ENCODE measurements around the gene RAD51B. TPM values are rescaled to one million over a fixed set of nuclear protein-coding genes. Genes with fewer than 3 reads are reported as not detected.

Gene RAD51B
- total and polyA plus RNA-seq, 2 of the 13 experiments (the other 11 are each of a cell fraction or from before 2014, with no cell fraction given), result 7.0 to 9.5 TPM

GRCh38 chr14:68603533-68604360, 784.2 kb downstream of the RAD51B start (continued):
- TF ChIP-seq ZBTB33 (CRISPR knock-in tag; IDR thresholded peaks at IDR 0.05) (peak; percentile 54; the same call in 1 of the 2 replicates), HNF4A (CRISPR knock-in tag; IDR thresholded peaks at IDR 0.05) (peak; percentile 39; the same call in 1 of the 2 replicates), HIVEP1 (CRISPR knock-in tag; IDR thresholded peaks at IDR 0.05) (0 out of 2 replicates have a peak, but pooled peaks have one; percentile 9), NFATC3 (CRISPR knock-in tag; IDR thresholded peaks at IDR 0.05) (no peak)

- TF ChIP-seq ZNF253 (CRISPR knock-in tag; IDR thresholded peaks at IDR 0.05; ENCODE audit: borderline replicate concordance) (no peak), ZNF687 (CRISPR knock-in tag; IDR thresholded peaks at IDR 0.05) (0 out of 2 replicates have a peak, but pooled peaks have one; percentile 7), ZBTB14 (CRISPR knock-in tag; IDR thresholded peaks at IDR 0.05) (no peak), ZNF850 (CRISPR knock-in tag; conservative IDR thresholded peaks at IDR 0.05) (no peak), MAFF (IDR thresholded peaks at IDR 0.05; ENCODE audit: low read depth, low read length) (no peak), ZBTB38 (CRISPR knock-in tag; IDR thresholded peaks at IDR 0.05) (0 out of 2 replicates have a peak, but pooled peaks have one; percentile 50), FUBP1 (CRISPR knock-in tag; IDR thresholded peaks at IDR 0.05; ENCODE audit: borderline replicate concordance) (no peak), NFYB (CRISPR knock-in tag; IDR thresholded peaks at IDR 0.05) (no peak)
- FAIRE-seq (no peak), DNase-seq (ENCODE audit: low spot score) (no peak), ATAC-seq (no peak)
- in situ Hi-C loops (cut with HindIII; ENCODE audit: extremely low pct_ligation_motif_present, low pct_unique_long_range_greater_than_20kb), result no loop called here
- H3K27ac ChIP-seq (ENCODE audit: extremely low read length, insufficient read depth, low read length), result no peak overlapping the region
- no peaks in the 10 kb centered on the region for H3K36me3 ChIP-seq (replicated peaks in 1 of 2; ENCODE audit: control insufficient read depth in 1 of 2, insufficient read depth in 2 of 2, low read length in 2 of 2)
- ChIA-PET POLR2A (interaction anchor here (0.6 kb wide), 1 partner anchor 189 kb away, joined by 4 read pairs; the partner anchor contains the start of gene ZFP36L1), CTCF (ENCODE audit: low intra/inter-chr PET ratio, low total read pairs) (no interaction called here)
- H3K4me1 ChIP-seq (ENCODE audit: insufficient read depth, low read length), result peaks cover 92% of the 10 kb centered on the region
- intact Hi-C loops (cut with micrococcal nuclease; ENCODE audit: unreplicated experiment), result loop anchor here (10.0 kb wide), 1 partner anchor 350 kb away; no protein-coding TSS in a partner anchor
- no peaks in the 10 kb centered on the region for H3K27me3 ChIP-seq (ENCODE audit: control insufficient read depth in 1 of 2, insufficient read depth in 2 of 2, low read length in 2 of 2)
- H3K4me3 ChIP-seq (replicated peaks in 1 of 3; ENCODE audit: insufficient read depth in 1 of 3, low read depth in 2 of 3, low read length in 3 of 3), result no peak overlapping the region
- BruUV-seq (replicated peaks), result no TSS peak
- H3K79me2 ChIP-seq (ENCODE audit: insufficient read depth, low read length), result no peaks in the 10 kb centered on the region
- no peaks in the 10 kb centered on the region for H3K9me3 ChIP-seq (ENCODE audit: low read length)
- H2AFZ ChIP-seq (ENCODE audit: low read length), result no peak overlapping the region
- H4K20me1 ChIP-seq (ENCODE audit: insufficient read depth, low read length), result no peaks in the 10 kb centered on the region
- no peak overlapping the region for H3K9ac ChIP-seq (ENCODE audit: insufficient read depth, low read depth, low read length)
- H3K4me2 ChIP-seq (ENCODE audit: low read depth, low read length), result no peak overlapping the region
- whole genome bisulfite sequencing (ENCODE audit: low lambda C conversion rate), result 100% methylated on average over 3 of the region's 9 CpGs
These were observed 784.8 kb downstream of the RAD51B start for GRCh38 chr14:68604361-68604730.

All from HepG2 (cell line).